ACHN (cell line): ENCODE measurements around the gene NFYA.

Source experiments
- DNase-seq: peaks from one replicate; pipeline ENCODE4 v3.0.0-alpha.2; 2015
- in situ Hi-C: cut with HindIII; loops from 2 replicates; pipeline ENCODE4 v1.10.0; 2017; ENCODE audit warnings: low sequenced_read_pairs, low pct_ligation_motif_present, low pct_unique_long_range_greater_than_20kb

NFYA gene

DNA sequence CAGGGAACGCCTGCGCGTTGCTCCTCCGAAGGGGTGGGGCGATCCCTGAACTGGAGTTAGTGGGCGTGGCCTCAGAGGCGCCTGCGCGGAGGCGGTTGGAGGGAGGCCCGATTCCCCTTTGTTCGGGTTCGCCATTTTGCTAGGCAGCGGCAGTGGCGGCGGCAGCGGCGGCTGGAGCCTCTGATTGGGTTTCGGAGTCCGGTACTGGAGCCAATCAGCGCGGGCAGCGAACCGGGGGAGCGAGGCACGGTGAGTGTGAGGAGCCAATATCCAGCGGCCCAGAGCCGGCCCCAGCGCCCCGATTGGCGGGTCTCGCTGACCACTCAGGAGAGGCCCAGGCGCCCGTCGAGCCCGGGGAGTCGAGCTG, at the start of gene NFYA:
Gene NFYA (plus strand): TSS at position 139 of the 367 bp plus-strand sequence. CDS start 6,116 bp downstream, outside the sequence.
- peak; percentile 97 for DNase-seq
- in situ Hi-C loops: no loop called here

DNA sequence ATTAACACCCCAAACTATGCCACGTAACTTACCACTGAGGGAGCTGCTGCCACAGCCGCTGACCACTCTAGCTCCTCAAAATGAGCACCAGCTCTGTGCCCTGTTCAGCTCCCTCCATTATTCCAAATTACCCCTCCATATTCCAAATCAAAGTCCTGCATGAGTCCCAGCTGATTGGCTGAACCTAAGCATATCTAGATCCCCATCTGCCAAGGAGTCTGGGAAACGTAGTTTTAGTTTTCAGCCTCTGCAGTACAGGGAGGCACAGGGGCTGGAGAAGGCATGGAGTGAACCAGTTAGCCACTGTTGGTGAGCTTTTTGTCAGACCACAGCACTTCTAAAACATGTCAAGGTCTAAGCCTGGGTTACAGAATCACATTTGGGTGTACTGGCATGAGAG, 49.7 kb upstream of the NFYA start:
- in situ Hi-C loops: no loop called here
- DNase-seq: no peak

GRCh38 chr6:41025966-41026530, 46.7 kb upstream of the NFYA start:
- in situ Hi-C loops: no loop called here
- no peak for DNase-seq

DNA sequence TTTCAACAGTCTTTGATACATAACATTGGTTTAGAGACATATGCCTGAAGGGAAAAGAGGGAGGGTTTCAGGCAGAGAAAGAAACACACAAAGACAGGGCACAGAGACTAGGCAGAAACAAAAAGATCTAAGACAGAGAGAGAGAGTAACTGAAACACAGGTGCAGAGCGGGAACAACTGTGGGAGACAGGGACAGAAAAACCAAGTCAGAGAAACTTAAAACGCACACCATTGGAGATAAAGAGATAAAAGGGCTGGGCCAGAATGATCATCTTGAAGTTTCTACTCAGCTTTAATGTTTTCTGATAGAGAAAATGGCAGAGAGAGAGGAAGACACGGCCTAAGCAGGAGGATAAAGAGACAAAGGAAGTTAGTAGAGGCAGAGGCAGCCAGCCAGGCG, 45.5 kb upstream of the NFYA start:
- DNase-seq: no peak
- in situ Hi-C loops: no loop called here

GRCh38 chr6:41027799-41028560, 44.8 kb upstream of the NFYA start:
- peak; percentile 64 for DNase-seq
- in situ Hi-C loops: no loop called here

DNA sequence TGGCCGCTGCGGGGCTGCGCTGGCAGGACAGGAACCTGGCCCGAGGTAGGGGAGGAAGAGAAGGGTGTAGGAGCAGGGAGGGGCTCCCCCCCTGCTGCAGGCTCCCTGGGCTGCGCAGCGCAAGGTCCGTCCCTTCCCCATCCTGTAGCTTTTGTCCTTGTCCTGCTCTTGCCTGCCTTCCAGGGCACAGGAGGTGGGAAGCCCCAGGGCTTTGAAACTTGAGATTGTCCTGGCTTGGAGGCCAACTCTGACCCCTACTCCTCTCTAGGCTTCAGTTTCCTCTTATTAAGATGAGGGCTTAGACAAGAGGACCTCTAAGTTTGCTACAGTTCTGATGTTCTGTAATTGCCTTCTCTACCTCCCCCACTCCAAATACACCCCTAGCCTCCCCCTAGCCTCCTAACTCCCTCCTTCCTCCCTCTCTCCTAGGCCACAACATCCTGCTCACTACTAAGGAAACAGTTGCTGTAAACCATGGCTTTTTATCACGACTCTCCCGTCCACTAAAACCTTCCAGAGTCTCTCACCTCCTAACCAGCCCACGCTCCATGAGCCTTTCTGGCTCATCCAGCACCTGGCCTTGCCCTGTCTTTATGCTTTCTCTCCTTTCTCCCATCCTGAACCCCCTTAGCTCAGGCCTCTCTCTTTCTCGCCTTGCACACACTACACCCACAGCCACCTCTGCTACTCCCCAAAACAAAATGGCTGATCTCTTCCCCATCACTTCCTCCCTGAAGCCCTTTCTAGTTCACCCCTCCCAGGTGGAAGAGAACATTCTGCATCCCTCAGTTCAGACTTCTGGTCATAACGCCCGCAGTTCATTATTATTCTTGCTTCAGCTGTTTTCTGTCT, 44.0 kb upstream of the NFYA start:
- in situ Hi-C loops: no loop called here
- no peak for DNase-seq

DNA sequence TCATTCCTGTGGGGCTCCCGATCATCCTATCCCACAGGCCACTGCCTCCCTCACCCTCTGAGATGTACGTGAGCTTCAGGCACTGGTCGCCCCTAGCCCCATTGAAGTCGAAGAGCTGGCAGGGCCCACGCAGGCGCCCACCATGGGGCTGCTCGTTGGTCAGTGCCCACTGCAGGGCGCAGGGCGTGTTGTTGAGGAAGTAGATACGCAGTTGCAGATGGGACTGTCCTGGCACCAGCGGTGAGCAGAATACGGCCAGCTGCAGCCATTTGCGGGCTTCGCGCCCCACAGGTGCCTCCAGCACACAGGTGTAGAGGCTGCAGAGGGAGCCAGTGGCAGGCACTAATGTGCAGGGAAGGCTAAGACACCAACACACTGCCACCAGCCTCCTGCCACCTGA, 39.9 kb upstream of the NFYA start:
- in situ Hi-C loops: no loop called here
- DNase-seq: no peak

GRCh38 chr6:41033776-41034175, 39.0 kb upstream of the NFYA start:
- in situ Hi-C loops: no loop called here
- no peak for DNase-seq

GRCh38 chr6:41036186-41036585, 36.6 kb upstream of the NFYA start:
- DNase-seq: no peak
- in situ Hi-C loops: no loop called here

DNA sequence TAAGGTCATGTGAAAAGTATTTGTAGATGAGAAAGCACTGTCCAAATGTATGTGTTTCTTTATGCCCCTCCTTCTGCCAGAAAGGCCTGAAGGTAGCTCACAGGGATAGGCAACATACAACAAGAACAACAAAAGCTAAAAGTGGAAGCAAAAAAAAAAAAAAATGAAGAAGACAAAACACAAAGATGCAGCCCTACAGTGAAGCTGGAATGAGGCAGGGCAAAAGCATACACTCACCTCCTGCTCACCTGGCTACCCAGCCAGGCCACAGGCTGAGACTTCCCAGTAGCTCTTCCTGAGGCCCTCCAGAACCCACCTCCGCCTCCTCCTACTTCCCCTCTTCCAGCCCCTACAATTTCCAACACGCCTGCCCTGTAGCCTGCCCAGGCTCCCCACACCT, 36.2 kb upstream of the NFYA start:
- in situ Hi-C loops: no loop called here
- DNase-seq: no peak

GRCh38 chr6:41037107-41037900, 35.5 kb upstream of the NFYA start:
- in situ Hi-C loops: no loop called here

GRCh38 chr6:41038205-41038604, 34.6 kb upstream of the NFYA start:
- in situ Hi-C loops: no loop called here
- DNase-seq: no peak

More at GRCh38 chr6:41037107-41037900, 35.5 kb upstream of the NFYA start:
- peak; percentile 7 for DNase-seq

DNA sequence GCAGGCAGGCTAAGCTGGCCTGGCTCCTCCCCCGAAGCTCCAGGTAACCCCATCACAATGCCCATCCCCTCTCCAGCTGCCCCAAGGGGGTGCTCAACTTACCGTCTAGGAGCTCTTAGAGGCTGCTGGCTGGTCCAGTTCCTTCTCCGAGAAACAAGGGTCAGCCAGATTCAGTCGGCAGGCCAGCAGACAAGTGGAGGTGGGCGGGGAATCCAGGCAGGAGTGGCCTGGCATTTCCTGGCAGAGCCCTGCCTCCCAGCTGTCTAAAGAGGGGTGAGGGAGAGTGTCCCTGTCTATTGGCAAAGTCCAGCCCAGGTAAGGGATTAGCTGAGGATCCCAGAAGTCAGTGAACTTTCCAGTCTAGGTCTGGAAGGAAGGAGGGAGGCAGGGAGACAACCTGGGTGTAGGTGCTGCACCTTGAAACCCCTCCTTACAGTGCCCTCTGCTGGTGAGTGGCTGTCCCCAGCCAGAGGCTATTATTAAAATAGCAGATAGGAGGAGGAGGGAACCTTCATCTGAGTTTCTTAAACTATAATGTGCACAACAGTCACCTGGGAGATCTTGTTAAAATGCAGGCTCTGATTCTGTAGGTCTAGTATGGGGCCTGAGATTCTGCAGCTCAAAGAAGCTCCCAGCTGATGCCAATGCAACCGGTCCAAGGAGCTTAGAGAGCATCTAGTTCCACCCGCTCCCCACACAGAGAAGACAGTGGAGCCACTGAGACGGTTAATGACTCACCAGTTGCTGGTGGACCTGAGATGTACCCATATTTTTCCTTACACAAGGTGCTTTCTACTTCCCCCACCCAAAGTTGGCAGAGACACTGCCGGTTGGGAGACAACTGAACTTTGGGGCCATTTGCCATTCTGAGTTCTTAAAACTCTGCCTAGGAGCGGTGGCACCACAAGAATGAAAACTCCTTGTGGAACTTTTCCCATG, 33.4 kb upstream of the NFYA start, which contains the start of gene UNC5CL:
Gene UNC5CL (minus strand): TSS at position 162 of the 939 bp plus-strand sequence. CDS start 4,147 bp downstream, outside the sequence.
- in situ Hi-C loops: no loop called here

GRCh38 chr6:41040101-41040939, 32.5 kb upstream of the NFYA start:
- DNase-seq: peak; percentile 92
- in situ Hi-C loops: no loop called here

More for the DNA sequence above, 33.4 kb upstream of the NFYA start, which contains the start of gene UNC5CL:
- DNase-seq: peak; percentile 64

DNA sequence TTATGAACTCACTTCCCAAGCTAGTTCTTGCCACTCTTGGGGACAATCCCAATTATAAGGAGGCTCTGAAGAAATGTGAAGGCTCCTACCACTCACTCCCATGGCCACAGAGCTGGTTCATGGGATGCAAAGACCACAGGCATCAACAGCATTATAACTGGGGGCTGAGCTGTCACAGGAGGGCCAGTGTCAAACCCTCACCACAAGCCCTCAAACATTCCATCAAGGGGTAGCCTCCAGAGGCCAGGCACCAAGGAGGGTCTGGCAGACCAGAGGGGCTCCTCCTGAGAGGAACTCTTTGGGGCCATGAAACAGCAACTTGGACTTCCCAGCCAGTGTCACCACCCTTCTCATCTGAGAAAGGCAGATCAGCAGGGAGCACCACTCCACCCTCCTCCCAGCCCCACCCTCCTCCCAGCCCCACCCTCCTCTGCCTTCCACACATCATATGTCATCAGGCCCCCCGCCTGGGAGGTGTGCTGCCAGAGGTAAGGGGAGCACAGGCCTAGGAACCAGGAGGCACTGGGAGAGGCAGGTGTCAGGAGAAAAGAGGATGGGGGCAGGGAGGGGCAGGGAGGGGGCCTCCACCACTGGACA, 31.7 kb upstream of the NFYA start:
- in situ Hi-C loops: no loop called here
- DNase-seq: no peak

DNA sequence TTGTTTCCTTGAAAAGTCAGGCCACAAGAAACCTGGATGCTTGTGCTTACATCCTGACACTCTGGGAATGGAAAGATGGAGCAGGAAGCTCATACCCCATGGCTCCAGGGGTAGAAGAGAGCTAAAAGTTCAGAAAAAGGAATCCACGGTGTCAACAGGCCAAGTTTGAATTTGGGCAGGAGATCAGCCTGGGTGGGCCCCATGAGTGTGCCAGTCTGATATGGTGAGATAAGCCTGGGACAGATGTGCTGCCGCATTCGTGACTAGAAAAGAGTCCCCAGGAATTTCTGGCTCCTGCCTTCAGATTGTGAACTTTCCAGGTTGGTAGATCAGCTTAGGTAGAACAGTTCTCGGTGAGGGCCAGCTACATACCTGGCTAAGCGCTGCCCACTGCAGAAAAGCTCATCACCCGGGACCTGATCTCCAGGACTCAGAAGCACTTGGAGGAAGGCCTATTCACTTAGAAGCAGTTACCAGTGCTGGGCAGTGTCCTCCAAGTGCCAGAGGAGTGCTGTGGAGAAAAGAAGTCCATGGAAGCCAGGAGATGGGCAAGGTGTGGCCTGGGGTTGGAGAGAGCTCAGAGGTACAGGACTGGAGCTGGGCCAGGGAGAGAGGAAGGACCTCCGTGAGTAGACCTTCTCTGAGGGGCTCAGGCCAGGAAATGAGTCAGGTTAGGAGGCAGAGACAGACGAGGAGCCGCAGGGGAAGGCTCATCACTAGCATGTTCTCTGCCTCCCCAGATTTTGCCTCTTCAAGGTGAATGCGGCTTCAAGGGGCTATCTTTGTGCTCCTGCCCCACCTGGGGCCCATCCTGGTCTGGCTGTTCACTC, 30.3 kb upstream of the NFYA start, which contains the start of gene TSPO2:
Gene TSPO2 (plus strand): TSS at position 242 of the 830 bp plus-strand sequence. CDS start 519 bp downstream, at position 761.
- in situ Hi-C loops: no loop called here
- DNase-seq: no peak
